Right forelimb (tissue), 1 donor: ENCODE measurements around the gene SMIM29.
"Not testable (repeated sequence)": the region's sequence is repeated elsewhere in the genome, so short reads cannot be mapped to it uniquely, and the experiment has no call there.

ENCODE experiments used
- DNase-seq: peaks from one replicate; pipeline ENCODE4 v3.0.0-alpha.2; 2018

Gene SMIM29

DNA sequence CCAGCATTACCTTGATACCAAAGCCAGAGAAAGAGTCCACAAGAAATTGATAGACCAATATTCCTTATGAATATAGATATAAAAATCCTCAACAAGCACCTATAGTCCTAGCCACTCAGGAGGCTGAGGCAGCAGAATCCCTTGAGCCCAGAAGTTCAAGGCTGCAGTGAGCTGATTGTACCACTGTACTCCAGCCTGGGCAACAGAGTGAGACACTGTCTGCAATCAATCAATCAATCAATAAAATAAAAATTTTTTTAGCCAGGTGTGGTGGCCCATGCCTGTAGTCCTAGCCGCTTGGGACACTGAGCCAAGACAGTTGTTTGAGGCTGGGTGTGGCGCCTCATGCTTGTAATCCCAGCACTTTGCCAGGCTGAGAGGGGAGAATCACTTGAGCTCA lies 18.9 kb upstream of the SMIM29 start:
- DNase-seq: no peak

DNA sequence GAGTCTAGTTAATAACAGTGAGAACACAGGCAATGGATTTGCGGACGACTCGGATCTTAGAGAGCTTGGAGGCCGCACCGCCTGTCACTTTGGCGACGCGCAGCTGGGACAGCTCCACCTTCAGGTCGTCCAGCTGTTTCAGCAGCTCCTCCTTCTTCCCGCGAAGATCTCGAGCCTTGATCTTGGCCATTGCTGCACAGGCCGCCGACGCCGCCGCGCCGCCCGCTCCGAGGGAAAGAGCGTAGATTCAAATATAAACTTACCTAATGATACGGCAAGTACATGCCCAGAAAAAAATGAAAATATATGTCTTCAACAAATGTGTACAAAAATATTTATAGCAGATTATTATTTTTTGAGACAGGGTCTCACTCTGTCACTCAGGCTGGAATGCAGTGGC lies 14.7 kb upstream of the SMIM29 start:
- not testable (repeated sequence) for DNase-seq

GRCh38 chr6:34260576-34261267 lies 11.9 kb upstream of the SMIM29 start:
- DNase-seq: no peak

DNA sequence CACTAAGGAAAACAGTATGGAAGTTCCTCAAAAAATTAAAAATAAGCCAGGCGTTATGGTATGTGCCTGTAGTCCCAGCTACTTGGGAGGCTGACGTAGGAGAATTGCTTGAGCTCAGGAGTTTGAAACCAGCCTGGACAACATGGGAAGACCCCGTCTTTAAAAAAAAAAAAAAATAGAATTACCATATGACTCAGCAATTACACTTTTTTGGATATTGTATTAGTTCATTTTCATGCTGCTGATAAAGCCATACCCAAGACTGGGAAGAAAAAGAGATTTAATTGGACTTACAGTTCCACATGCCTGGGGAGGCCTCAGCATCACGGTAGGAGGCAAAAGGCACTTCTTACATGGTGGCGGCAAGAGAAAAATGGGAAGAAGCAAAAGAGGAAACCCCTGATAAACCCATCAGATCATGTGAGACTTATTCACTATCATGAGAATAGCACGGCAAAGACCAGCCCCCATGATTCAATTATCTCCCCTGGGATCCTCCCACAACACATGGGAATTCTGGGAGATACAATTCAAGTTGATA lies 10.8 kb upstream of the SMIM29 start:
- no peak for DNase-seq

DNA sequence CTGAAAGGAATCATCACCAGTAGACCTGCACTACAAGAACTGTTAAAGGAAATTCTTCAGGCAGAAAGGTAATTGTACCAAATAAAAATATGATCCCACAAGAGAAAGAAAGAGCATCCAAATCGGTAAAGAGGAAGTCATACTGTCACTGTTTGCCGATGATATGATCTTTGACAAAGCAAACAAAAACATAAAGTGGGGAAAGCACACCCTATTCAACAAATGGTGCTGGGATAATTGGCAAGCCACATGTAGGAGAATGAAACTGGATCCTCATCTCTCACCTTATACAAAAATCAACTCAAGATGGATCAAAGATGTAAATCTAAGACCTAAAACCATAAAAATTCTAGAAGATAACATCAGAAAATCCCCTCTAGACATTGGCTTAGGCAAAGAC lies 3.6 kb upstream of the SMIM29 start:
- DNase-seq: not testable (repeated sequence)

DNA sequence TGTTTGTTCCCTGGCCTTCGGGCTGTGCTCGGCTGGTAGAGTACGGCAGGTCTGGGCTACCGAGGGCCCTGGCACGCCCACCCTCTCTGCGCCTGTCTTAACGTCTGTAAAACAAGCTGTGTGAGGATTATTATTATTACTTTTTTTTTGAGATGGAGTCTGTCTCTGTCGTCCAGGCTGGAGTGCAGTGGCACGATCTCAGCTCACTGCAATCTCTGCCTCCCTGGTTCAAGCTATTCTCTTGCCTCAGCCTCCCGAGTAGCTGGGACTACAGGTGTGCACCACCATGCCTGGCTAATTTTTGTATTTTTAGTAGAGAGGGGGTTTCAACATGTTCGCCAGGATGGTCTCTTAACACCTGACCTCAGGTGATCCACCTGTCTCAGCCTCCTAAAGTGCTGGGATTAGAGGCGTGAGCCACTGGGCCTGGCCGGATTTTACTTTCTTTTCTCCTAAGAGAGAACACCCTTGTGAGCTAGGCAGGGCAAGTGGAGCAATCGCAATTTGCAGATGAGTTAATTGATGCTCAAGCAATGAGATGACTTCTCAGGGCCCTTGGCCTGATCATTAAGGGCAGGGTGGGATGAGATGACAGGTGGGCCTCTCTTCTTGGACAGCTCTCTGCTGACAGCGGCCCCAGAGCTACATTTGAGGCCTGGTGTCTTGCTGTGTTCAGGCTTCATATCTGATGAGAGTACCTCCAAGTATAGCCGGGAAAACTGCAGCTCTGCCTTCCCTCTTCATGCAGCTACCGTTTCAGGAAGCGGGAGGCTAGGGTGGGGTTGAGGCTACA lies 859 bp upstream of the SMIM29 start:
- DNase-seq: no peak

DNA sequence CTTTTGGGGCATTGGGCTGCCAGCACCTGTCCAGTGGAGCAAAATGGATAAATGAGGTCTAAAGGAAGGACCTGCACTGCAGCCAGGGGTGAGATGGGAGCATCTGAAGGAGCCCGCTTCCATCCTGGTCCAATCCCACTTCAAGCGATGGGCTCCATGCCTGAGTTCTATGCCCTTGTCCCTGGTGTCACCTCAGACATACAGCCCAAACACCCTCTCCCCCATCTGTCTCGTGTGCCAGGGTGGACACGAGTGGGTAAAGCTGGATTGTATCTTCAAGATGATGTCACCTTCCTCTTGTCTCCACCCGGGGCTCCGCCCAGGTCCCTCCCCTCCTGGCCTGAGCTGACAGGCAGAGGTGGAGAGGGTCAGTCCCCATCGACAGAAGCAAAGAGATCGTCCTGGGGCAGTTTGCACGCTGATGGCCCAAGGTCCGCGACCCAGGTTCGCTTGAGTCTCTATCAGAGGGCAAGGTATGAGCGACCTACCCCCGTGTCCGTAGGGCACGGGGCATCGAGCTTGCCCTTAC lies 544 bp downstream of the SMIM29 start:
- DNase-seq: no peak

DNA sequence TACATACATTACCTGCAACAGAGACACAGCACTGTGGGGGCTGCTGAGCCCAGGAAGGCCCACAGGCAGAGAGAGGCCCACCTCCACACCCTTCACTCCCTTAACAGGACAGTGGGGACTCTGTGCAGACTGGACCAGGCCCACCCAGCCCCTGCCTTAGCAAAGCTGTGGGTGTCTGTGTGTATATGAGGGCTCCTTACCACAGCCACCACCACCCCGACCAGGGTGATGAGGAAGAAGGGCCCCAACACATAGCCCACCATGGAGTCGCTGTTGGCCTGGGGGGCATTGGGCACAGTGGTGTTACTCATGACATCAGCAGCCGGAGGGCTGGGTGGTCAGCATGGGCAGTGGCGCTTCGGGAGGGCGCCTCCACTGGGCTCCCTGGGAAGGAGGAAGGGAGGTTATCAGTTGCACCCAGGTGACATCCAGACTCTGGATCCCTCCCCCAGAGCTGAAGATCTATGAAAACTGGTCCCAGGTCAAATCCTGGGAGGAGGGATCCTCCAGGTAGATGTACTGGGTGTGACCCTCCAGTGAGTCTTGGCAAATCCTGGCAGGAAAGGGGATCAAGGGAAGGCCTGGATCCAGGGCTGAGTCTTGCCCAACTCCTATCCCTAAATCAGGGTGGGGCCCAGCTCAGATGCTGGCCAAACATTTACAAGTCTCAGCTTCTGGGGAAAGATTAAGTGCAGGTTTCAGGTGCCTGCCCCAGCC lies 1.2 kb downstream of the SMIM29 start:
- no peak for DNase-seq

DNA sequence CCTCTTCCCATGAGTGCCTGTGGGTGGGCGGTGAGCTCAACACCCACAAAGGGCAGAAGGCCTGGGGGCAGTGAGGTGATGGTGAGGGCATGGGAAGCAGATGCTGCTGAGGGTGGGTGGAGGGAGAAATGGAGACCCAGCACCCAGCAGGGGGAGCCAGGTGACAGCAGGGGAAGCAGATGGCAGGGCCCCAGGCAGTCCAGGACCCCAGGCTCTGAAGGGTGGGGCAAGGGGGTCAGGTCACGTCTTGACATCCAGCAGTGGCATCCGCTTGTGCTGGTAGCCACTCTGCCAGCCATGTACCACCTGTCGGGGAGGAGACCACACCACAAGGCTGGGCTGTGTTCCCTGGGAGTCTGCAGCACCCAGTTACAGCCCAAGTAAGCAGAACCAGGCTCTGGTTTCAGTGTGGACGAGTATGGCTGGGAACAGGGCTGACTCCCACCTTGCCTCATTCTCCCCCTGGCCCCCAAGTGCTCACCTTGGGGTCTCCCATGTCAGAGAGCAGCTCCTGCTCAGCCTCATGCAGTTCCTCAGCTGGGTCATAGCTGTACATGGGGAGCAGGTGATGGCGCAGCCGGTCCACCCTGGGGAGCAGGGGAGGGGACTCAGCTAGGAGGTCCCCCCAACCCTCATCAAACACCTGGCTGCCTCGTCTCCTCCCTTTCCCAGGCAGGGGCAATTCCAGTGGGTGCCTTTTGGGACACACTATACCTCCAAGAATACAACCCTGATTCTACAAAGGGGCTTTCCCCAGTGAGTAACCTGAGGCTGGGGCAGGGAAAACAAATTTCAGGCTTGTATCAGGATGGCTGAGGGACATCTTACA lies 2.0 kb downstream of the SMIM29 start:
- DNase-seq: no peak

- no peak for DNase-seq
These were observed 2.6 kb downstream of the SMIM29 start for GRCh38 chr6:34246249-34246562.

DNA sequence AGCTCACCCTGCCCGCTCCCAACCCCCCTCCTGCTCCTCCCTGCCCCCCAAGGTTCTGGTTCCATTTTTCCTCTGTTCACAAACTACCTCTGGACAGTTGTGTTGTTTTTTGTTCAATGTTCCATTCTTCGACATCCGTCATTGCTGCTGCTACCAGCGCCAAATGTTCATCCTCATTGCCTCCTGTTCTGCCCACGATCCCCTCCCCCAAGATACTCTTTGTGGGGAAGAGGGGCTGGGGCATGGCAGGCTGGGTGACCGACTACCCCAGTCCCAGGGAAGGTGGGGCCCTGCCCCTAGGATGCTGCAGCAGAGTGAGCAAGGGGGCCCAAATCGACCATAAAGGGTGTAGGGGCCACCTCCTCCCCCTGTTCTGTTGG lies 3.1 kb downstream of the SMIM29 start:
- not testable (repeated sequence) for DNase-seq

- not testable (repeated sequence) for DNase-seq
These were observed 3.6 kb downstream of the SMIM29 start for GRCh38 chr6:34245032-34245760.

GRCh38 chr6:34243901-34244884 lies 4.6 kb downstream of the SMIM29 start:
- no peak for DNase-seq

DNA sequence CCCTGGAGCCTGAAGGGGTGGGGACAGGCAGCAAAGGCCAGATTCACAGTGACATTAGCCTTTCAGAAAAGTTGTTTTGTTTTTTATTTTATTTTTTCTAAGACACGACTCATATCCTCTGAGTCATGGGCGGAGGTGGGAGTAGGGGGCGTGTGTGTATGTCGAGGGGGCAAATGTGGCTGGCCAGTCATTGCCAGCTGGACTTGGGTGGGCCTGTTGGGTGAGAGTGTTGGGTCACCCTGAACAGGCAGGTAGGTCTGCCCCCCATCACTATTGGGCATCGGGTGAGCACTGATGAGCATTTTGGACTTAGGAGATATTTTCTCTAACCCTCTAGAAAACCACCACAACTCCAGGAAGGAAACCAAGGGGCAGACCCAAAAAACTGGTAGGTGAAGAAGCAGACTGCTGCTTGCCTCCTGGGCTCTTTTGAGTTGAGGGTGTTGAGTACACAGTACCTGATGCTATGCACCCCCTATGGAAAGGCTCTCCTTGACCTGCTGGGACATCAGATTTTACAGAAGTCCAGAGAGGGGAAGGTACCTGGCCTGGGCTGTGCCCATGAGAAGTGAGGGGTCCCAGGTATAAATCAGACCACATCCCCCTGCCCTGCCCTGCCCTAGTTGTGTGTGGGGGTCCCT lies 5.6 kb downstream of the SMIM29 start:
- no peak for DNase-seq

- DNase-seq: no peak
These were observed 6.3 kb downstream of the SMIM29 start for GRCh38 chr6:34242252-34243130.

DNA sequence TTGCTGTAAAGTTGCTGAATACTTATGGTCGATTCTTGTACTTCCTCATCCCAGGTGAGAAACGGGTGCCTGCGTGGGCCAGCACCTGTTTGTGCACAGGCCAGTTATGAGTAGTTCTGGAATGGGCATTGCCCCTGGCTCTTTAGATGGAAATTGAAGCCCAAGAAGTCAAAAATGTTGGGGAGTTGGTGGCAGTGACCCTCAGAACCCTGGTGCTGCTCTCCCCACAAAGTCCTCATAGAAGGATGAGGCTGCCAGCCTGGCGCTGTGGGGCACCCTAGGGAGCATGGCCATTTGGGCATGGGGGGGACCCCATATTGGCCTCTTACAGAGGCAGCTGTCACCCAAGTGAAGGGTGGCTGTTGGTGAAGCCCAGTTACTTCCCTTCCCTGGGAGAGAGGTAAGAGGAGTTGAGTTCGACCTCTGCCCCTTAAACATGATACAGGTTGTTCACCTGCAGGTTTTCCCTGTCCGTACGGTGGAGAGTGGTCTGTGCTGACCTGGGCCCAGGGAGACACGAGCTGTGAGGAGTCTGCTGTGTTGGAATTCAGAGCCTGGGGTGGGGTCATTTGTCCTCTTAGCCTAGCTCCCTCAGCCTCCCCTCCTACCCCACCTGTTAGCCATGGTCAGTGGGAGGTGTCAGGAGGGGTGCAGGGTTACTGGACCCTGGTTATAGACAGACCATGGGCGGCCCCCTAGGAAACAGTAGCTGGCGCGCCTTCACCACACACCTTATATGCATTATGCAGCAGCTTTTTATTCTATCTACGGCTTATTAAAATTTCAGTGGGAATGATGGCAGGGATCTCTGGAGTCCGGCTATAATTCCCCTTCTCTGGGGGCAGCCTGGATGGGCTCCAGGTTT lies 7.2 kb downstream of the SMIM29 start:
- no peak for DNase-seq

GRCh38 chr6:34240329-34241248 lies 8.2 kb downstream of the SMIM29 start:
- no peak for DNase-seq
